DOHH2 (cell line): ENCODE data around the gene ARHGAP6.

Experiments used
- H3F3A ChIP-seq: fragments of 200-600 bp; sonication (generic), shearing (Covaris generic); 2 replicates; pipeline ENCODE4 v1.6.0; 2016; ENCODE audit warnings: antibody characterized with exemption, mild to moderate bottlenecking; ENCODE audit not compliant: control insufficient read depth, insufficient read depth
- H3K27ac ChIP-seq: fragments of 200-600 bp; sonication (generic); 2 replicates; pipeline ENCODE4 v1.5.1; 2014; ENCODE audit warnings: low read depth, mild to moderate bottlenecking, low read length, moderate library complexity
- H3K27me3 ChIP-seq: fragments of 200-600 bp; sonication (generic); 2 replicates; pipeline ENCODE4 v1.6.1; 2014; ENCODE audit warnings: mild to moderate bottlenecking, low read length, mixed read lengths; ENCODE audit not compliant: control insufficient read depth
- H3K36me3 ChIP-seq: fragments of 200-600 bp; sonication (generic); 2 replicates; pipeline ENCODE4 v1.6.1; 2014; ENCODE audit warnings: mild to moderate bottlenecking, low read length, moderate library complexity, mixed read lengths; ENCODE audit not compliant: control insufficient read depth
- H3K4me1 ChIP-seq: fragments of 200-600 bp; sonication (generic); 2 replicates; pipeline ENCODE4 v1.6.1; 2014; ENCODE audit warnings: mild to moderate bottlenecking, low read length, mixed read lengths; ENCODE audit not compliant: control insufficient read depth
- H3K4me2 ChIP-seq: fragments of 200-600 bp; sonication (generic); 2 replicates; pipeline ENCODE4 v1.6.0; 2014; ENCODE audit warnings: mild to moderate bottlenecking, low read length, moderate library complexity
- H3K4me3 ChIP-seq: fragments of 200-600 bp; sonication (generic); 2 replicates; pipeline ENCODE4 v1.5.1; 2014; ENCODE audit warnings: mild to moderate bottlenecking, low read length, mixed read lengths
- H3K79me2 ChIP-seq: fragments of 200-600 bp; sonication (generic); 2 replicates; pipeline ENCODE4 v1.6.1; 2014; ENCODE audit warnings: mild to moderate bottlenecking, low read length, mixed read lengths; ENCODE audit not compliant: control insufficient read depth
- H3K9me2 ChIP-seq: fragments of 200-600 bp; sonication (generic); replicated peaks from 2 replicates; pipeline ENCODE4 v1.6.1; 2014; ENCODE audit warnings: mild to moderate bottlenecking, low read length, mixed read lengths; ENCODE audit not compliant: control insufficient read depth
- H3K9me3 ChIP-seq: fragments of 200-600 bp; sonication (generic); 2 replicates; pipeline ENCODE4 v1.6.1; 2014; ENCODE audit warnings: antibody characterized with exemption, low read length, mixed read lengths; ENCODE audit not compliant: control insufficient read depth, insufficient read depth
- H4K20me1 ChIP-seq: fragments of 200-600 bp; sonication (generic); 2 replicates; pipeline ENCODE4 v1.6.0; 2014; ENCODE audit warnings: low read depth, mild to moderate bottlenecking, antibody characterized with exemption, low read length, moderate library complexity; ENCODE audit not compliant: control insufficient read depth, insufficient read depth
- CTCF ChIP-seq: fragments of 200-600 bp; sonication (generic); IDR thresholded peaks from one replicate; pipeline ENCODE4 v1.5.1; 2014; ENCODE audit warnings: antibody characterized with exemption, mild to moderate bottlenecking, low read depth, low read length; ENCODE audit not compliant: poor library complexity, severe bottlenecking
- EZH2phosphoT487 ChIP-seq: fragments of 200-600 bp; sonication (generic); IDR thresholded peaks from 2 replicates; pipeline ENCODE4 v1.6.1; 2017; ENCODE audit warnings: borderline replicate concordance, mild to moderate bottlenecking, antibody characterized with exemption, low read length, moderate library complexity, mixed read lengths

Gene ARHGAP6

GRCh38 chrX:11462136-11462535, 203.6 kb downstream of the ARHGAP6 start:
- H3K4me2 ChIP-seq, result no peak overlapping the region
- no peaks in the 10 kb centered on the region for H3K27me3 ChIP-seq
- no peaks in the 10 kb centered on the region for H4K20me1 ChIP-seq
- no peaks in the 10 kb centered on the region for H3K79me2 ChIP-seq
- no peaks in the 10 kb centered on the region for H3K4me1 ChIP-seq
- TF ChIP-seq CTCF (no peak), EZH2phosphoT487 (no peak)
- H3K36me3 ChIP-seq, result no peaks in the 10 kb centered on the region
- no peaks in the 10 kb centered on the region for H3K9me3 ChIP-seq
- no peak overlapping the region for H3K4me3 ChIP-seq
- no peak overlapping the region for H3K27ac ChIP-seq
- no peaks in the 10 kb centered on the region for H3F3A ChIP-seq
- no peaks in the 10 kb centered on the region for H3K9me2 ChIP-seq

GRCh38 chrX:11461201-11462001, 204.3 kb downstream of the ARHGAP6 start:
- H4K20me1 ChIP-seq, result no peaks in the 10 kb centered on the region
- H3K36me3 ChIP-seq, result no peaks in the 10 kb centered on the region
- H3K4me3 ChIP-seq, result no peak overlapping the region
- H3K9me3 ChIP-seq, result no peaks in the 10 kb centered on the region
- TF ChIP-seq CTCF (no peak), EZH2phosphoT487 (no peak)
- no peak overlapping the region for H3K27ac ChIP-seq
- no peak overlapping the region for H3K4me2 ChIP-seq
- H3K27me3 ChIP-seq, result no peaks in the 10 kb centered on the region
- no peaks in the 10 kb centered on the region for H3K4me1 ChIP-seq
- H3K9me2 ChIP-seq, result no peaks in the 10 kb centered on the region
- H3K79me2 ChIP-seq, result no peaks in the 10 kb centered on the region
- no peaks in the 10 kb centered on the region for H3F3A ChIP-seq

- no peak overlapping the region for H3K4me3 ChIP-seq
- no peak overlapping the region for H3K4me2 ChIP-seq
- H3K9me2 ChIP-seq, result no peaks in the 10 kb centered on the region
- no peaks in the 10 kb centered on the region for H3K9me3 ChIP-seq
- H3K79me2 ChIP-seq, result no peaks in the 10 kb centered on the region
- no peaks in the 10 kb centered on the region for H3K27me3 ChIP-seq
- H3K27ac ChIP-seq, result no peak overlapping the region
- no peaks in the 10 kb centered on the region for H4K20me1 ChIP-seq
- TF ChIP-seq CTCF (no peak), EZH2phosphoT487 (no peak)
- H3K36me3 ChIP-seq, result no peaks in the 10 kb centered on the region
- no peaks in the 10 kb centered on the region for H3F3A ChIP-seq
- no peaks in the 10 kb centered on the region for H3K4me1 ChIP-seq
Observed at GRCh38 chrX:11460347-11460746, 205.4 kb downstream of the ARHGAP6 start.
